ENCODE data around the gene ZBTB7B.

GRCh38 chr1:155002464-155003226 is at the start of gene ZBTB7B:
- TF ChIP-seq CTCF (IDR thresholded peaks at IDR 0.05) (no peak), EZH2 (IDR thresholded peaks at IDR 0.05; ENCODE audit: borderline replicate concordance, insufficient read depth, low read depth, low read length, poor library complexity, severe bottlenecking) (no peak)
